RPMI7951 (cell line): ENCODE results near the gene SCGN. TPM values are rescaled to one million over a fixed set of nuclear protein-coding genes. Genes with fewer than 3 reads are reported as not detected.
A peak's percentile ranks its signal among the peaks of the same experiment; 100 is the strongest.

Experiments
- DNase-seq: peaks from one replicate; pipeline ENCODE4 v3.0.0-alpha.2; 2012; ENCODE audit warnings: low read depth
- total RNA-seq: library from RNA; depleted of rRNA; stranded (reverse); fragments of >200 nt; shearing (Covaris generic); gene quantifications from 2 replicates; pipeline ENCODE4 v1.2.3, GENCODE V29; 2014

SCGN gene
- total RNA-seq, 1 experiment from 2014 or later = not detected

DNA sequence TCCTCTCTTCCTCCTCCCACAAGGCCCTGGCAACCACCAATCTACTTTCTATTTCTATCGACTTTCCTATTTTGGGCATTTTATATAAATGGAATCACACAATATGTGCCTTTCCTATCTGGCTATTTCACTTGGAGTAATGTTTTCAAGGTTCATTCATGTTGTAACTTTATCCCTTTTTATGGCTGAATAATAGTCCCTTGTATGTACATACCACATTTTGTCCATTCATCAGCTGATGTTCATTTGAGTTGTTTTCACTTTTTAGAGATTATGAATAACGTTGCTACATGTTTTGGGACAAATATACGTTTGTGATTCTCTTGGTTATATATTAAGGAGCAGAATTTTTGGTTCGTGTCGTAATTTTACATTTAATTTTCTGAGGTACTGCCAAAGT, 33.9 kb downstream of the SCGN start:
- no peak for DNase-seq

DNA sequence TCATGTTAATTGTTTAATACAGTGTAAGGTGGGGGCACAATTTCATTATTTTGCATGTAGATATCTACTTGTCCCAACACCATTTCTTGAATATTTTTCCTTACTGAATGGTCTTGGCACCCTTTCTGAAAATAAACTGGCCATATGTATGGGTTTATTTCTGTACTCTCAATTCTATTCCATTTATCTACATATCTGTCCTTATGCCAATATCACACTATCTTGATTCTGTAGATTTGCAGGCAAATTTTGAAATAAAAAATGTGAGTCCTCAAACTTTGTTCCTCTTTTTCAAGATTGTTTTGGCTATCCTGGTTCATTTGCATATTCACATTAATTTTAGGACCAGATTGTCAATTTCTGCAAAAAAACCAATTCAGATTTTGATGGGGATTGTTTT, 34.8 kb downstream of the SCGN start:
- no peak for DNase-seq

DNA sequence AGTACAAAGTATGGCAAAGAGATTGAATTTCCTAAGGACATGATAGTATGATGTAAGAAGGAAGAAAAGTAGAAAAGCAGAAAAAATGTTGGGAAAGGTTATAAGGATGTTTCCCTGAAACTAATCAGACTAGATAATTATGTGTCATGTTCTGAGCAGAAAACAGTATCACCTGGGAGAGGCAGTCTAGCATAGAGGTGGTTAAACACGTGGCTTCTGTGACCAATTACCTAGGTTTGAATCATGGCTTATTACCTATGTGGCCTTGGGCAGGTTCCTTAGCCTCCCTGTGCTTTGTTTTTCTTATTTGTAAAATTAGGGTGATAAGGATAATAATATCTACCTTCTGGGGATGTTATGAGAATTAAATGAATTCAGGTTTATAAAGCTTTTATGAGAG, 38.0 kb downstream of the SCGN start:
- no peak for DNase-seq

DNA sequence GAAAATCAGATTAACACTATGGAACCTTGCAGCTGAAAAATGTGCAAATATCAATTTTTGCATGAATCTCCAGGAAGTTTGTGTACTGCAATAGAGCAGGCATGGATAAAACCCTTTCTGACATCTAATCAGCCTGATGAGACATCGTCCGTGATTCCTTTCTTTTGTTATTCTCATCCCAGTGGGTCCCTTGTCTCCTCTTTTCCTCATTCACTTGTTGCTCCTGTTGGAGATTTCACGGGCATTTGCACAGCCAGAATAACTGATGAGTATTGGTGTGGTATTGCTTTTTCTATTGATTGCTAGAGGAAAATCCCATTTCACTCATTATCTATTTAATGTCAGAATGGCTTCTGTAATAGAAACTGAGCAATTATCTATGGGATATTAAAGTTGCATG, 39.9 kb downstream of the SCGN start:
- DNase-seq = no peak

DNA sequence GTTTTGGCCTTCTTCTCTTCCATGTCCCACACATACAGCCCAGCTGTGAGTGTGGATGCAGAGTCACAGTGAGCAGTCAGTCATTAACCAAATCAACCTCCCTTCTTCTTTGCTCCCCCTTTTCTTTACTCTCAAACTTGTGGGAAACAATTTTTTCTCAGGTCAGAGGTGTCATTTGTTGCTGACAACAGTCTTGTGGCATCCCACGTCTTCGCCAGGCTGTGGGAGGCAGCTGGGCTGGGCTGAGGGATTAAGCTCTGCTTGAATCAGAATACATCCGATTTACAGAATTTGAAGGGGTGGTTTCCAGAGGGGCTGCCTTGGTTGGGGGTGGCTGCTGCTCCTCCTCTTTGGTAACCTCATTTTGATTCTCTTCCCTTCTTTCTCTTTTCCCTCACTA, 40.5 kb downstream of the SCGN start:
- no peak for DNase-seq

DNA sequence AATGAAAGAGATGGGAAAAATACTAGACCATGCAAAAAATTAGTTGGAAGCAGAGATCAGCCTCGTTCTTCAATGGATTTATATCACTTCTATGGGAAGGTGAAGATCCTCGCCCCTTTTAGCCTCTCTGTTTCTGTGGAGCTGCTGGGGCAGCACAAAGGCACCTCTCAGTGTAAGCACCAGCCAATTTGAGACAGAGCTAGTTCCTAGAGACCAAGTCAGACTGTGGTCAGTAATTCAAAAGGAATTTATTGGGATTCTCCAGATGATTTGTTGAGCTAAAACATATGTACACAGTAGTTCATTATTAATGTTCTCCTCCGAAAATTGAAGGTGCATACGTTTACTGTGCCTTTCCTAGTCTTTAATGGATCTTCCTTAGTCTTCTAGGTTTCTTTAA, 42.4 kb downstream of the SCGN start:
- DNase-seq = no peak

DNA sequence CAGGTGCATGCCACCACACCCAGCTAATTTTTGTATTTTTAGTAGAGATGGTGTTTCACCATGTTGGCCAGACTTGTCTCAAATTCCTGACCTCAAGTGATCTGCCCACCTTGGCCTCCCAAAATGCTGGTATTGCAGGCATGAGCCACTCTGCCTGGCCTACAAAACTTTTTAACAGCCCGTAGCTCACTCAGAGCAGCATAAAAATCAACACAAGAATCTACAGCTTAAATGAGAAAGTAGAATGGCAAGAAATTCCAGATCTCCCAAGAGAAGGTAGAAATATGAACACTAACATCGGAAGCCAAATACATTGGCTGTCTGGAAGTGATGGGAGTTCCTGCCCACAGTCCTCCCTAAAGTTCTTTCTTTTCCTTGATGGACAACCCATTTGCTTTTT, 43.7 kb downstream of the SCGN start:
- DNase-seq = no peak

DNA sequence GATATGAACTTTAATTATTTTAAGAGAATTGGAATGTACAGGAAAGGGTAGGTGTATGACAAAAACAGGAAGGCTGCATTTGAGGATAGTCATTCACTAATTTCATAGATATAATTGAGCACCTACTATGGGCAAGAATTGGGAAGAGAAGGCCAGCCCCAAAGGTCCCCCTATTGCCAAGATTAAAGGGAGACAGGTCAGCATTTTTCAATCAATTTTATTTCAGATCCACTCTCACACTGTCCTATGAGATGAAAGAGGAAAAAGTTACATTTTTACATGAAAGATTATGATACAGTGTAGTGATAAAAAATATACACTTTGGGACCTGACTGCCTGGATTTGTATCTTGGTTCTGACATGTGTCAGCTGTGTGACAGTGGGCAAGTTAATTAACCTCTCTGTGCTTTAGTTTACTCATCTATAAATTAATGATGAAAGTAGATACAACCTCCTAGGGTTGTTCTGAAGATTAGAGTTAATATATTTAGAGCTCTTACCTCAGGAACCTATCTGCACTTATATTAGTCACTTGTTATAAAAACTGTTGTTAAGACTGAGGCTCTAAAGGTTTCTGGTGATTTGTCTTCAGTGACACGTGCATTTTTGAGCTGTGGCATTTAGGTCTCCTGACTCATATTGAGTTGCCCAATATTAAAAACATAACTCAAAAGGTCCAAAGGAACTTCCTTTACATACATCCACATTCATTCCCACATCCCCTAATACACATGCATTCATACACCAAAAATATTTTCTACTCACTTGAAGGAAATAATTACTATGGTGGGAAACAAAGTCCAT, 45.7 kb downstream of the SCGN start:
- no peak for DNase-seq

DNA sequence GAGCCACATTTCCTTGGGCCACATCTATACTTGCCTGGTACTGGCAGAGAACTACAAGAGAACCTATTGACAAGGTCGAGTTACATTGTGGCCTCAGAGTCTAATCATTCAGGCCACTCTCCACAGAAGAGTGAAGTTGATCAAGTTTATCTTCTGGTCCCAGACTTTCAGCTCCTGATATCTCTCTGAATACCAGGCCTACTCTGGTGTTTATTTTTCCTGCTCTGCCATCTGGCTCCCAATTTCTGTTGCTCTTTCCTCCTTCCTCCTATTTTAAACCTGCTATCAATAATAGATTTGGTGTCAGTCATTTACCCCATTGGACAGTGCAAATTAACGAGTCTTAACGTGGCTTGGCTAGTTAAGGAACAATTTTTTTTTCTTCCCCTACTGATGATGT, 46.6 kb downstream of the SCGN start:
- DNase-seq = no peak

DNA sequence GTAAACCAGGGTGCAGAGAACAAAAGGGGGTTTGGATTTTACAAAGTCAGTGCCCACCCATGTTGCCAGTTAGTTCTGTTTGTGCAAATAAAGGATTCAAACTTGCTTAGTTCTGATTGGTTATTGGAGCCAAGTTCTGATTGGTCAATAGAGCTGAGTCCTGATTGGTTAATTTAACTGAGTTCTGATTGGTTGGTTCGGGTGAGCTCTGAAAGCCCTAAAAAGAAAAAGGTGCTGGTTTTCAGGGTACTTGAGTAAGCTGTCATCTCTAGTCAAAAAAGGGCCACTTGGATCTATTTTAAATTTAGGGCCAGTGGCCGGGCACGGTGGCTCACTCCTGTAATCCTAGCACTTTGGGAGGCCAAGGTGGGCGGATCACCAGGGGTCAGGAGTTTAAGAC, 47.6 kb downstream of the SCGN start:
- DNase-seq = no peak

DNA sequence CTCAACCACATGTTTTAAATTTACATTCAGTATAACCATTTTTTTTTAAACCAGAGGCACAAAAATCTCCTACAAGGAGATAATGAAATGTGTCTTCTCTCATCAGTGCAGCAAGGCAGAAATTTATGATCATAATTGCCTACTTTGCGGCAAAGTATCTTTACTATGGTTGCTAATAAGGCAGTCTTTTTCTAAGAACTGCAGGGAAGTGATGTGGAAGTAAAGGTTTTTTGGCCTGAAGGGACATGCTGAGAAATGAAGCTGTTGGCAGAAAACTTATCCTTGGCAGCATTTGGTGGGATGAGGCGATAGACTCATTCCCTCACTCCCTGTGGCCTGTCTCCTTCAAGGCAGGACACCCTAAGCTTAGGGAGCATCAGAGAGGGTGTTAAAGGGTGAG, 48.7 kb downstream of the SCGN start:
- DNase-seq = no peak

DNA sequence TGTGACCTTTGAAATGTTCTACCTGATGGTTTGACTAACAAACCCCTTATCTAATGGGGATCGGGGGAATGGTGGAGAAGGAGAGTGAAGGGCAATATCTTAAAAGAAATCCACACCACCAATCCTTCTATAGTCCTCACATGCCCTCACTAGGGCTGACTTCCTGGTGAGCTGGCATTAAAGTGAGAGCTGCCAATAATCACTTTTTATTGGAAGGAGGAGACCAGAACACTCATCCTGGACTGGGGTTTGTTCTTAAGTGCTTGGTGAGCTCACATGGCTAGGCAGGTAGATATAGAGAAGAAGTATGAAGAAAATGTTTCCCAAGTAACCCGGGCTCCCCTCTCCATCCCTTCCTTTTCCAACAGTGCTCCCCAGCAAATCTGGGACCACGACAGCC, 49.8 kb downstream of the SCGN start:
- DNase-seq = no peak

DNA sequence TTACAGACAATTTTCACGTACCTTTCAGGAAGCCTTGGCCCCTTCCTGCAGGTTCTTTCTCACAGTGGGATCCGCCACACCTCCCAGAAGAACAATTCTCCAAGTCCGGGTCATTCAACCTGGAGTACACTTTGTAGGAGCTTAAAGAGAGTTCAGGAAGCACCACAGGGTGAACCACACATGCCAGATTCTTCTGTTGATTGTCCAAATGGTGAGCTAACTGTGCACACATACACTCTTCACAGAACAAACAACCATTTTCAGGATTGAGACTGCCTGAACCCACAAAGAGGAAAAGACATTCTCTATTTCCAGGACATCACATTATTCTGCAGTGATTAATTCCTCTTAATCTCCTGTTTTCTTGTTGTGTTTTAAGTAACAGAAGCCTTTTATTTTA, 51.0 kb downstream of the SCGN start:
- no peak for DNase-seq

DNA sequence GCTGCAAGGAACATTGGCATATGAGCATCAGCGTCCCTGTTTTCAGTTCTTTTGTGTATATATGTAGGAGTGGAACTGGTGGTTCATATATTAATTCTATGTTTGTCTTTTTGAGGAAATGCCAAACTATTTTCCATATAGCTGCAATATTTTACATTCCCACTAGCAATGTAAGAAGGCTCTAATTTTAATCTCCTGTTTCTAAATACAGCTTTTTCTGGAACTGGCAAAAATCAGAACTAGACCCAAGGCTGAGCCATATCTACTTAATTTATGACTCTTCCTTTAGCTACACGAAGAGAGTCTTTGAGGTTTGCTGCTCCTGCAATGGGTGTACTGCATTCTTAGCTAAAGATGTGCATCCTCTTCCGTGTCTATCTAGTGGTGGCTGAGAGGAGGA, 52.0 kb downstream of the SCGN start:
- DNase-seq = no peak

DNA sequence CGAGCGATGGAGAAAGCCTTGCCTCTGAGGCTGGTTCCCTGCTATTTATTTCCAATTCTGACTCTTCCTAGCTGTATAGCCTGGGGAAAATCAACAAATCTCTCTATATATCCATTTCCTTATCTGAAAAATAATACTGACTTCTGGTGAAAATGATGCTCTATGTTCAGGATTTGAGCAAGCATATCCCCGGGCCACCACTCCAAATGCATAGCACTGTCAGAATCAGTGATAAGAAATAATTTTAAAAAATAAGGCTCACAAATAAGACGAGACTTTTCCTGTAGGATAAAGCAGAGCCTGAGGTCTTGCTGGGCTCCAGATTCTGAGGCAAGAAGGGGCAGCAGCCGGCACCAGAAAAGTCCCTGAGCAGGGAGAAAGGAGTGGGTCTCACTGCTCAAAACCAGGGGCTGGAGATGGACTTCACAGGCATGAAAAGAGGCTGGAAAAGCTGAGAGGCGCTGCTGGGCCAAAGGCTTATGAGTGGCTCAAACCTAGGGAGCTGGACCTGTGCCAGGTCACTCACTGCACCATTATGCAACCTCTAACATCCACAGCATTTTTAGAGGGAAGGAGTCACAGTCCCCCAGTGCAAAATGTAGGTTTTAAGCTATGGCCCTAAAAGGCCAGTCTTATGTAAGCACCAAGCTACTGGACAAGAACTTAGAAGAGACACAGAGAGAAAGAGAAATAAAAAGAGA, 54.4 kb downstream of the SCGN start:
- peak; percentile 23 for DNase-seq

DNA sequence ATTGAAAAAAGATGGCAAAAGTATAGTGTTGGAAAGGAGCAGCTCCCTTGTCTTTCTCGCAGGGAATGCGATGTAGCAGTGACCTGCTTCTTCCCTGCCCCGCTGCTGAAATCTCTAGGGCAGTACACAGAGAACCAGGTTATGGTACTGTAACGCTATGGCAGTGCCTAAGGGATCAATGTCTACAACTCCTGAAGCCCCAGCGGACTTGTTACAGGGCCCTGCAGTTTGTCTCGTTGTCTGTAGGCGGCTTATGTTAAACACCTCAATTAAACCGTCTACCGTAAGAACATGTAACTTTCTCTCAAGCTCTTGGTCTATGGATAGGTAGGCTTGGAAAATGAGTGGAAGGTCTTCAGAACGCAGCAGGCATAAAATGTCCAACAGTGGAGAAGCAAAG, 57.7 kb downstream of the SCGN start:
- DNase-seq = no peak

DNA sequence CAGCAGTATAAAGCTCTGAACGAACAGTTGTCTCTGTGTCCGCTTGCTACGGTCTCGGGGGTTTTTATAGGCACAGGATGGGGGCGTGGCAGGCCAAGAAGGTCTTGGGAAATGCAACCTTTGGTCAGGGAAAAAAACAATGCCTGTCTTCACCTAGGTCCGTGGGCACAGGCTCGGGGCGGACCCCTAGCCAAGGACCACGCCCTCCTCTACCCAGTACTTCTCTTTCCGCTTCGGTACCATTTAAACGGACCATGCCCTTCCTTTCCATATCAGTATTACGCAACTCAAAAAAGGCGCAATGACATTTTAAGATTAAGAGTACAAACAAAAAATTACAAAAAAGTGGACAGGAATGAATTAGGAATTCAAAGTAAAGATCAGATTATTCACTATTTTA, 58.3 kb downstream of the SCGN start:
- DNase-seq = no peak

DNA sequence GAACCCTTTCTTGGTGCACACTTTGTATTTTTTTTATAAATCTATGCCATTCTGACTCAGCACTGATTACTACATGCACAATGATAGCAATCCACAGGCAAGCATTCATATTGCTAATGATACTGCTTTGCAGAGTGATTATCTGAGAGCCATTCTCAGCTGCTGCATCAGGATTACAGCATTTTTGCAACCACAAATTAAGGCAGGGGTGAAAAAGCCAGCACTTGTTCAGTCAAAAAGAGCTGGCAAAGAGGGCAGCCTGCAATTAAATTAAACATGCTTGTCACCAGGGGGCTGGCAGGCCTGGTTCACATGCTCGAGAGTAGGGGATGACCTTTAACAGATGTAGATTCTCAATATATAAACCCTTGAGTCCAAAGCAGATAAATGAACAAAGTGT, 61.8 kb downstream of the SCGN start:
- DNase-seq = no peak

DNA sequence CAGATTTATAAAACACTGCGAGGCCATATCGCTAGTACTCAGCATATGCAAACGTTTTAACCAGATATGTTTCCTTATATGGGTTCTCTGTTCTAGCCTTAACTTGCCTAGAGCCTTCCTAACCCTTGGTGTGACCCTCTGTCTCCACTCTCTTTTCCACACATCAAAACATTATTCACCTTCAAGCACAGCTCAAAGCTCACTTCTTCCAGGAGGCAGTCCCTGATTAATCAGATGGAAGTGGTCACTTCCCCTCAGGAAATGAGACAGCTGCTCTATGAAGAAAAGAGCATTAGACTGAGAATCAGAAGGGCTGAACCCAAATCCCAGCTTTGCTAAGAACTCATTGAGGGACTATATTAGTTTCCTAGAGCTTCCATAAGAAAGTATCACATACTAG, 62.8 kb downstream of the SCGN start:
- DNase-seq = no peak

DNA sequence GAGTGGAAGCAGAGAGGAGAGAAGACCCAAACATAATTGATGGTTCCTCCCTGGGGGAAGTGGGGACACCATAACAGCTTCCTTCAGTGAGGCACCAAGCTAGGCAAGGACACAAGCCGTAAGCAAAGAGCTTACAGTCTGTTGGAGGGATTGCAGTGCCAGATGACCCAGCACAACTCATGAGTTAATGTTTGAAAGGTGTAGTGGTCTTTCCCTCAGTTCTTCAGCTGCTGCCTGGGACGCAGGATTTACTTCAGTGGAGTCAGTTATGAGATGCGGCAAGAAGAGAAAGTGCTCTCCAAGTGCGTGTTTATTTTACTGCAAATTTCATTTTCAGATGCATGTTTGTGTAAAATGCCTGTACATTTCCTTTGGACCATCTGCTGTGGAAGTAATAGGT, 63.8 kb downstream of the SCGN start:
- no peak for DNase-seq

DNA sequence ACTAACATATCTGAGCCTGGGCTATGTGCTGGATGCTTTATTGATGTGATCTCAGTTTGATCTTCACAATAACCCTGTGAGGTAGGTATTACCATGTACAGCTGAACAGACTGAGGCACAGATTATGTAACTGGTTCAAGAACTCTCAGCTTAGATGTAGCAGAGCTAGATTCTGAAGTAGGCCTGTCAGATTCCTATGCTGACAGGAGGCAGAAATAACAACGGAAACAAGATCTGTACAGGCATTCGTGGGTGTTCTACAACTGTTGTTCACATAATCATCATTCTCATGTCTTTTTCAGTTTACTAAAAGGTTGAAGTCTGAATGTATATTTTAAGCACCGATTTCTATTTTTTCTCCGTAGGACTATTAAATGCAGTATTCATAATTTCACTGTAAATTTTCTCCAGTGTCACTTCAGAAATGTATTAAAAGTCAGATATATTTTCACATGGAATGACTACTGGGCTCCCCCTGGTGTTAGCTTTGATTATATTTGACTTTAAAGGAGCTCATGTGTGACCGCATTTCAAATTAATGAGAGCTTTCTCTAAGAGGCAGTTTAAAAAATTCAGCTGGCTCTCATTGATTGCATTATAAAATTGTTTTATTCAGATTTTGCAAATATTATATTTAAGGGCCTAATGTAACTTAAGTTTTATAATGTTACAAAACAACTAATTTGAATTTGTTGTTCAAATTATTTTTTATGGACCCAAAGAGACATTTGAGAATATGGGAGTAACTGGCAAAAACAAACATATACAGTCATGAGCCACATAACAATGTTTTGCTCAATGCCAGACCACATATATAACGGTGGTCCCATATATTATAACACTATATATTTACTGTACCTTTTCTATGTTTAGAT, 66.1 kb downstream of the SCGN start:
- peak; percentile 34 for DNase-seq

DNA sequence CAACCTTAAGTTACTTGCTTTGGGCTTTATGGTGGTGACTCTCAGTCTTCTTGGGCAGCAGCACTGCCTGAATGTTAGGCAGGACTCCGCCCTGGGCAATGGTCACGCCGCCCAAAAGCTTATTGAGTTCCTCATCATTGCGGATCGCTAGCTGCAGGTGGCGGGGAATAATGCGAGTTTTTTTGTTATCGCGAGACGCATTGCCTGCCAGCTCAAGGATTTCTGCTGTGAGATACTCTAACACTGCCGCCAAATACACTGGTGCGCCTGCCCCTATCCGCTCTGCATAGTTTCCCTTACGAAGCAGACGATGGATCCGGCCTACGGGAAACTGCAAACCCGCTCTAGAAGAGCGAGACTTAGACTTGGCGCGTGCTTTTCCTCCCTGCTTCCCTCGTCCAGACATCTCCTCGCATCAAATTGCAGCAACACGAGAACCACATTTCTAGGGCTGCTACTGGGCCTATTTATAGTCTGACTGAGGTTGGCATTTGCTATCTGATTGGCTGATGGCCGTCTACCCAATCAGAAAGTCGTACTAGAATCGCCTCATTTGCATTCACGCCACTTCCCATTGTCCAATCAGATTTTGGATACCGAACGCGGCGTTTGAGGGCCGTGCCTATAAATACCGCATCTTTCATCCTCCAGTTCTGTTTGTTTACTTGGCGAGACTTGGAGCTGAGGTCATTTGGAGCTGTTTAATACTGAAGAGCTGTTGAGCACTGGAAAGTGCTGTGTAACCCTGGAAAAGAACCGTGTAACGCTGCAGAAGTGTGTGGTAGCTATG, 74.3 kb downstream of the SCGN start:
- DNase-seq = no peak
